Endothelial cell of umbilical vein (primary cell): Measurements from ENCODE around the gene HMMR.

Experiments used
- EZH2 ChIP-seq: IDR thresholded peaks from 2 replicates; pipeline ENCODE4 v1.6.1; 2012; ENCODE audit warnings: borderline replicate concordance, low read depth, mild to moderate bottlenecking, moderate library complexity, low read length, inconsistent platforms; ENCODE audit not compliant: severe bottlenecking
- GATA2 ChIP-seq: IDR thresholded peaks from 2 replicates; pipeline ENCODE4 v1.7.0; 2011; ENCODE audit warnings: low read depth, mild to moderate bottlenecking, moderate library complexity, mixed read lengths, low read length; ENCODE audit not compliant: insufficient read length, insufficient read depth
- POLR2A ChIP-seq: IDR thresholded peaks from 2 replicates; pipeline ENCODE4 v1.6.1; 2012; ENCODE audit warnings: low read depth, mild to moderate bottlenecking, control low read depth, low read length
- POLR2AphosphoS5 ChIP-seq: IDR thresholded peaks from 2 replicates; pipeline ENCODE4 v1.6.1; 2012; ENCODE audit warnings: low read depth, mild to moderate bottlenecking, control low read depth, low read length, moderate library complexity; ENCODE audit not compliant: insufficient read depth
- TF ChIP-seq, protein P1 (sequence below), 2 donors: IDR thresholded peaks; 1 replicate in 1 of 2; 2 replicates in 1 of 2; pipeline ENCODE4 v1.5.1; 2011; ENCODE audit warnings: low read length in 2 of 2, mild to moderate bottlenecking in 2 of 2, moderate library complexity in 2 of 2, control low read depth in 1 of 2, inconsistent platforms in 1 of 2, low read depth in 1 of 2; ENCODE audit not compliant: insufficient read depth in 1 of 2; ENCODE audit errors: extremely low read depth in 1 of 2
- TF ChIP-seq, protein P2 (sequence below): IDR thresholded peaks from 2 replicates; pipeline ENCODE4 v1.6.1; 2011; ENCODE audit not compliant: insufficient read depth, insufficient read length

DNA sequence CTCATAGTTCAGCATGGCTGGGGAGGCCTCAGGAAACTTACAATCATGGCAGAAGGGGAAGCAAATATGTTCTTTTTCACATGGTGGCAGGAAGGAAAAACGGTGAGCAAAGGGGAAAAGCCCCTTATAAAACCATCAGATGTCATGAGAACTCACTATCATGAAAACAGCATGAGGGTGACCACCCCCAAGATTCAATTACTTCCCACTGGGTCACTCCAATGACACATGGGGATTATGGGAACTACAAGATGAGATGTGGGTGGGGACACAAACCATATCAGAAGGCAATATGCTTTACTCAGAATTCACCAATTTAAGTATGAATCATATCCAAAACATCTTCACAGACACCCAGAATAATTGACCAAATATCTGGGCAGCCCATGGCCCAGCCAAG lies 64.7 kb downstream of the HMMR start:
- TF ChIP-seq, protein P1, sequence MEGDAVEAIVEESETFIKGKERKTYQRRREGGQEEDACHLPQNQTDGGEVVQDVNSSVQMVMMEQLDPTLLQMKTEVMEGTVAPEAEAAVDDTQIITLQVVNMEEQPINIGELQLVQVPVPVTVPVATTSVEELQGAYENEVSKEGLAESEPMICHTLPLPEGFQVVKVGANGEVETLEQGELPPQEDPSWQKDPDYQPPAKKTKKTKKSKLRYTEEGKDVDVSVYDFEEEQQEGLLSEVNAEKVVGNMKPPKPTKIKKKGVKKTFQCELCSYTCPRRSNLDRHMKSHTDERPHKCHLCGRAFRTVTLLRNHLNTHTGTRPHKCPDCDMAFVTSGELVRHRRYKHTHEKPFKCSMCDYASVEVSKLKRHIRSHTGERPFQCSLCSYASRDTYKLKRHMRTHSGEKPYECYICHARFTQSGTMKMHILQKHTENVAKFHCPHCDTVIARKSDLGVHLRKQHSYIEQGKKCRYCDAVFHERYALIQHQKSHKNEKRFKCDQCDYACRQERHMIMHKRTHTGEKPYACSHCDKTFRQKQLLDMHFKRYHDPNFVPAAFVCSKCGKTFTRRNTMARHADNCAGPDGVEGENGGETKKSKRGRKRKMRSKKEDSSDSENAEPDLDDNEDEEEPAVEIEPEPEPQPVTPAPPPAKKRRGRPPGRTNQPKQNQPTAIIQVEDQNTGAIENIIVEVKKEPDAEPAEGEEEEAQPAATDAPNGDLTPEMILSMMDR (IDR thresholded peaks at IDR 0.05; ENCODE audit: extremely low read depth in 1 of 2, insufficient read depth in 1 of 2, low read depth in 1 of 2, low read length in 2 of 2), result no peak
- no peak for TF ChIP-seq POLR2A
- no peak for TF ChIP-seq GATA2
- TF ChIP-seq, protein P2, sequence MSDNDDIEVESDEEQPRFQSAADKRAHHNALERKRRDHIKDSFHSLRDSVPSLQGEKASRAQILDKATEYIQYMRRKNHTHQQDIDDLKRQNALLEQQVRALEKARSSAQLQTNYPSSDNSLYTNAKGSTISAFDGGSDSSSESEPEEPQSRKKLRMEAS, result no peak
- no peak for TF ChIP-seq EZH2
- TF ChIP-seq POLR2AphosphoS5, result no peak
